SK-N-SH (cell line): Measurements from ENCODE around the gene COL5A2. TPM values are rescaled to one million over a fixed set of nuclear protein-coding genes. Genes with fewer than 3 reads are reported as not detected.
A peak's percentile ranks its signal among the peaks of the same experiment; 100 is the strongest.

Experiments
- CTCF ChIA-PET: fragments of 300-600, 350-600 bp; formaldehyde crosslinking; extraction: SDS; loops from one replicate; lab custom pipeline; 2021; lab: Yijun Ruan, JAX
- POLR2A ChIA-PET: fragments of 350-600 bp; sonication (Branson Sonifier 250); formaldehyde crosslinking; extraction: SDS; loops from one replicate; lab custom pipeline; 2020; ENCODE audit warnings: antibody characterized with exemption, inconsistent platforms; lab: Yijun Ruan, JAX
- DNase-seq: peaks from one replicate; pipeline ENCODE4 v3.0.0; 2012
- H2AFZ ChIP-seq: fragments of 200-600 bp; sonication (generic); 2 replicates; pipeline ENCODE4 v1.8.1; 2016; ENCODE audit warnings: antibody characterized with exemption, mild to moderate bottlenecking, low read depth
- H3F3A ChIP-seq: fragments of 200-600 bp; sonication (generic); replicated peaks from 2 replicates; pipeline ENCODE3; 2016; ENCODE audit warnings: antibody characterized with exemption, mild to moderate bottlenecking; ENCODE audit not compliant: insufficient read depth
- H3K27ac ChIP-seq, 2 experiments: fragments of 200-500 bp in 1 of 2; fragments of 200-600 bp in 1 of 2; sonication (Bioruptor generic) in 1 of 2; sonication (generic), shearing (Covaris generic) in 1 of 2; 2 replicates each; pipeline versions ENCODE4 v1.5.1 to v1.6.1; 2014 to 2016; ENCODE audit warnings: low read depth in 2 of 2, inconsistent platforms in 1 of 2, low read length in 1 of 2, mild to moderate bottlenecking in 1 of 2, mixed read lengths in 1 of 2
- H3K27me3 ChIP-seq: fragments of 200-600 bp; sonication (generic), shearing (Covaris generic); 2 replicates; pipeline ENCODE4 v1.6.1; 2016; ENCODE audit warnings: mixed run types; ENCODE audit not compliant: insufficient read depth
- H3K36me3 ChIP-seq, 2 experiments: fragments of 200-500 bp in 1 of 2; fragments of 200-600 bp in 1 of 2; sonication (Bioruptor generic) in 1 of 2; sonication (generic) in 1 of 2; replicated peaks in 1 of 2; 2 replicates each; pipeline versions ENCODE3 to v1.5.1; 2014 to 2016; ENCODE audit warnings: low read length in 1 of 2, mild to moderate bottlenecking in 1 of 2; ENCODE audit not compliant: insufficient read depth in 2 of 2, control insufficient read depth in 1 of 2
- H3K4me1 ChIP-seq, 2 experiments: fragments of 200-500 bp in 1 of 2; fragments of 200-600 bp in 1 of 2; sonication (Bioruptor generic) in 1 of 2; sonication (generic), shearing (Covaris generic) in 1 of 2; 2 replicates each; pipeline versions ENCODE4 v1.5.1 to v1.6.1; 2014 to 2016; ENCODE audit warnings: low read depth in 1 of 2, low read length in 1 of 2, mixed run types in 1 of 2; ENCODE audit not compliant: insufficient read depth in 2 of 2, control insufficient read depth in 1 of 2
- H3K4me2 ChIP-seq: fragments of 200-600 bp; sonication (generic), shearing (Covaris generic); 2 replicates; pipeline ENCODE4 v1.6.1; 2017; ENCODE audit warnings: mixed run types
- H3K4me3 ChIP-seq, 2 experiments: fragments of 200-500 bp in 1 of 2; fragments of 200-600 bp in 1 of 2; sonication (Bioruptor generic) in 1 of 2; sonication (generic), shearing (Covaris generic) in 1 of 2; 2 replicates each; pipeline versions ENCODE4 v1.5.1 to v1.8.1; 2014 to 2016; ENCODE audit warnings: low read depth in 2 of 2, inconsistent platforms in 1 of 2, low read length in 1 of 2, mild to moderate bottlenecking in 1 of 2, mixed read lengths in 1 of 2, moderate library complexity in 1 of 2
- H3K79me2 ChIP-seq: fragments of 200-600 bp; sonication (generic); 2 replicates; pipeline ENCODE4 v1.8.1; 2017; ENCODE audit warnings: mild to moderate bottlenecking; ENCODE audit not compliant: insufficient read depth
- H3K9ac ChIP-seq: fragments of 200-600 bp; sonication (generic); 2 replicates; pipeline ENCODE4 v1.6.1; 2017; ENCODE audit warnings: mixed run types
- H3K9me2 ChIP-seq: fragments of 200-600 bp; sonication (generic); 2 replicates; pipeline ENCODE4 v1.6.1; 2017; ENCODE audit warnings: mixed run types
- H3K9me3 ChIP-seq: fragments of 200-600 bp; sonication (generic); 2 replicates; pipeline ENCODE4 v1.6.1; 2017; ENCODE audit warnings: mixed run types, mild to moderate bottlenecking, moderate library complexity
- H4K20me1 ChIP-seq: fragments of 200-600 bp; sonication (generic); 2 replicates; pipeline ENCODE4 v1.6.1; 2017; ENCODE audit warnings: mild to moderate bottlenecking, mixed run types; ENCODE audit not compliant: insufficient read depth
- ELF1 ChIP-seq: IDR thresholded peaks from 2 replicates; pipeline ENCODE4 v1.4.0; 2012
- EZH2phosphoT487 ChIP-seq: fragments of 200-600 bp; sonication (generic); IDR thresholded peaks from 2 replicates; pipeline ENCODE4 v1.6.1; 2017; ENCODE audit warnings: low read depth, mixed run types, mild to moderate bottlenecking, antibody characterized with exemption, moderate library complexity, borderline replicate concordance
- FOXJ3 ChIP-seq: sonication (generic); formaldehyde crosslinking; IDR thresholded peaks from 2 replicates; pipeline ENCODE4 v1.5.1; 2020; ENCODE audit warnings: mild to moderate bottlenecking, missing genetic modification reagents
- FOXM1 ChIP-seq: IDR thresholded peaks from 2 replicates; pipeline ENCODE4 v1.4.0; 2012; ENCODE audit warnings: low read depth, mild to moderate bottlenecking
- JUND ChIP-seq: IDR thresholded peaks from 2 replicates; pipeline ENCODE4 v1.4.0; 2012
- MAX ChIP-seq: IDR thresholded peaks from 2 replicates; pipeline ENCODE4 v1.4.0; 2012; ENCODE audit warnings: low read depth
- MEF2A ChIP-seq: IDR thresholded peaks from 2 replicates; pipeline ENCODE4 v1.4.0; 2012; ENCODE audit warnings: low read depth, borderline replicate concordance
- MXI1 ChIP-seq: IDR thresholded peaks from 2 replicates; pipeline ENCODE4 v1.6.1; 2012; ENCODE audit warnings: mild to moderate bottlenecking, low read depth, low read length, improper control_type of control experiment
- NRF1 ChIP-seq: IDR thresholded peaks from 2 replicates; pipeline ENCODE4 v1.6.1; 2012; ENCODE audit warnings: low read depth, mild to moderate bottlenecking, low read length
- POLR2AphosphoS5 ChIP-seq: IDR thresholded peaks from 2 replicates; pipeline ENCODE4 v1.6.1; 2012; ENCODE audit warnings: low read depth, low read length
- RCOR1 ChIP-seq: fragments of 150-350 bp; IDR thresholded peaks from 2 replicates; pipeline ENCODE4 v1.6.1; 2017; ENCODE audit warnings: antibody characterized with exemption, low read length
- TAF1 ChIP-seq: IDR thresholded peaks from 2 replicates; pipeline ENCODE4 v1.6.1; 2012; ENCODE audit warnings: low read depth, mild to moderate bottlenecking, low read length, moderate library complexity, borderline replicate concordance
- USF1 ChIP-seq: IDR thresholded peaks from 2 replicates; pipeline ENCODE4 v1.4.0; 2012; ENCODE audit warnings: low read depth, borderline replicate concordance
- YY1 ChIP-seq: IDR thresholded peaks from 2 replicates; pipeline ENCODE4 v1.4.0; 2012; ENCODE audit warnings: low read depth, mild to moderate bottlenecking
- ZBTB33 ChIP-seq: IDR thresholded peaks from 2 replicates; pipeline ENCODE4 v1.4.0; 2012; ENCODE audit warnings: low read depth, borderline replicate concordance
- WGBS: methylation state at CpG from one replicate; pipeline ENCODE4 v1.1.6; 2017; ENCODE audit warnings: low lambda C conversion rate; 5-methylcytosine and 5-hydroxymethylcytosine counted together
- polyA plus RNA-seq, 3 experiments: library from polyadenylated mRNA; depleted of rRNA; stranded (reverse); fragments of >200 nt; gene quantifications; 2 replicates each; pipeline ENCODE4 v1.2.3, GENCODE V29; 2012
- TF ChIP-seq, protein P1 (sequence below): fragments of 150-350 bp; IDR thresholded peaks from 2 replicates; pipeline ENCODE4 v1.6.1; 2016; ENCODE audit warnings: mild to moderate bottlenecking, low read depth, low read length

COL5A2 gene
- polyA plus RNA-seq, 1 of the 3 experiments (the other 2 are of a cell fraction) = 20.4 TPM

GRCh38 chr2:189157939-189158338 is 21.6 kb downstream of the COL5A2 start:
- no peaks in the 10 kb centered on the region for H3K9me3 ChIP-seq
- no peaks in the 10 kb centered on the region for H3K27me3 ChIP-seq
- 97% methylated on average over 1 of the region's 1 CpG for WGBS
- H3F3A ChIP-seq = peaks cover 35% of the 10 kb centered on the region
- H2AFZ ChIP-seq = no peak overlapping the region
- H3K4me3 ChIP-seq = no peak overlapping the region
- peaks cover 4% of the 10 kb centered on the region; the same call in 1 of the 2 replicates for H3K79me2 ChIP-seq
- peaks cover 0 to 33% of the 10 kb centered on the region in 2 experiments for H3K4me1 ChIP-seq
- H3K27ac ChIP-seq = peak overlapping the region; percentile 68 to 80; a peak in 3 of 4 replicates
- peaks cover 0 to 4% of the 10 kb centered on the region in 2 experiments for H3K36me3 ChIP-seq
- H3K4me2 ChIP-seq = no peak overlapping the region
- no peaks in the 10 kb centered on the region for H3K9me2 ChIP-seq
- no peak for TF ChIP-seq MEF2A
- TF ChIP-seq TAF1 = no peak
- no peak for TF ChIP-seq JUND
- TF ChIP-seq USF1 = no peak
- TF ChIP-seq ZBTB33 = no peak
- CTCF ChIA-PET = no interaction called here
- H3K9ac ChIP-seq = no peak overlapping the region
- POLR2A ChIA-PET = no interaction called here
- H4K20me1 ChIP-seq = no peaks in the 10 kb centered on the region
- no peak for DNase-seq

GRCh38 chr2:189157456-189157855 is 22.1 kb downstream of the COL5A2 start:
- Histone ChIP-seq H3K27me3 (no peaks in the 10 kb centered on the region), H3K4me2 (peak overlapping the region; percentile 33; the same call in 1 of the 2 replicates), H3K9me3 (no peaks in the 10 kb centered on the region), H3K79me2 (peaks cover 4% of the 10 kb centered on the region; the same call in 1 of the 2 replicates), H3K9ac (no peak overlapping the region), H4K20me1 (no peaks in the 10 kb centered on the region), H3K9me2 (no peaks in the 10 kb centered on the region), H3K4me1 (peaks cover 0 to 28% of the 10 kb centered on the region in 2 experiments), H2AFZ (no peak overlapping the region), H3K27ac (peak overlapping the region; percentile 68 to 80; a peak in 3 of 4 replicates)
- DNase-seq = no peak
- ChIA-PET POLR2A (no interaction called here), CTCF (no interaction called here)
- TF ChIP-seq TAF1 (no peak), RCOR1 (no peak), FOXM1 (no peak), POLR2AphosphoS5 (no peak), MXI1 (no peak)
- TF ChIP-seq, all 33 proteins: peak for 0
- Histone ChIP-seq H3K36me3 (peaks cover 0 to 5% of the 10 kb centered on the region in 2 experiments), H3F3A (peaks cover 30% of the 10 kb centered on the region), H3K4me3 (no peak overlapping the region)

DNA sequence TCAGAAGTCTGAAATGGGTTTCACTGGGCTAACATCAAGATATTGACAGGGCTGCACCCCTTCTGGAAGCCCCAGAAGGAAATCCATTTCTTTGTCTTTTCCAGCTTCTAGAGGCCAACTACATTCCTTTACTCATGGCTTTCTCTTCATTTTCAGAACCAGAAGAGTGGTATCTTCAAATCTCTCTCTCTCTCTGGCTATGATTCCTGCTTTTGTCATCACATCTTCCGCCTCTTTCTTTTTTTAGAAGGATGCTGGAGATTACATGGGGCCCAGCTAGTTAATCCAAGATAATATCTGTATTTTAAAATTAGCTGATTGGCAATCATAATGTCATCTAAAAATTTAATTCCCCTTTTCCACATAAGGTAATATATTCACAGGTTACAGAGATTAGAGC is 23.8 kb downstream of the COL5A2 start:
- Histone ChIP-seq H3K4me3 (no peak overlapping the region), H3K27me3 (no peaks in the 10 kb centered on the region), H3K9ac (no peak overlapping the region), H3K36me3 (peaks cover 0 to 5% of the 10 kb centered on the region in 2 experiments), H3K27ac (peak overlapping the region in 1 of 2 experiments; percentile 80; a peak in 3 of 4 replicates), H4K20me1 (no peaks in the 10 kb centered on the region), H3K9me3 (no peaks in the 10 kb centered on the region), H3K79me2 (no peaks in the 10 kb centered on the region; the same call in 1 of the 2 replicates), H2AFZ (peak overlapping the region; percentile 66; the same call in 1 of the 2 replicates), H3K4me2 (no peak overlapping the region), H3F3A (peaks cover 26% of the 10 kb centered on the region), H3K9me2 (no peaks in the 10 kb centered on the region), H3K4me1 (peaks cover 0 to 28% of the 10 kb centered on the region in 2 experiments; a peak in 3 of 4 replicates)
- DNase-seq = no peak
- ChIA-PET POLR2A (no interaction called here), CTCF (no interaction called here)
- 87% methylated on average over 1 of the region's 1 CpG for WGBS
- TF ChIP-seq MEF2A (peak; percentile 56; the same call in 1 of the 2 replicates), EZH2phosphoT487 (no peak), MAX (no peak), YY1 (no peak), TAF1 (no peak), MXI1 (no peak), JUND (no peak), NRF1 (no peak), FOXJ3 (CRISPR knock-in tag) (no peak), ELF1 (no peak)
- TF ChIP-seq, protein P1, sequence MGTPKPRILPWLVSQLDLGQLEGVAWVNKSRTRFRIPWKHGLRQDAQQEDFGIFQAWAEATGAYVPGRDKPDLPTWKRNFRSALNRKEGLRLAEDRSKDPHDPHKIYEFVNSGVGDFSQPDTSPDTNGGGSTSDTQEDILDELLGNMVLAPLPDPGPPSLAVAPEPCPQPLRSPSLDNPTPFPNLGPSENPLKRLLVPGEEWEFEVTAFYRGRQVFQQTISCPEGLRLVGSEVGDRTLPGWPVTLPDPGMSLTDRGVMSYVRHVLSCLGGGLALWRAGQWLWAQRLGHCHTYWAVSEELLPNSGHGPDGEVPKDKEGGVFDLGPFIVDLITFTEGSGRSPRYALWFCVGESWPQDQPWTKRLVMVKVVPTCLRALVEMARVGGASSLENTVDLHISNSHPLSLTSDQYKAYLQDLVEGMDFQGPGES = no peak
